IMR-90 (cell line): Measurements from ENCODE around the gene FGFRL1. TPM values are rescaled to one million over a fixed set of nuclear protein-coding genes. Genes with fewer than 3 reads are reported as not detected.

Experiments used
- ATAC-seq: fragments of 200-7000 bp; cut with Tn5 transposase; 2 replicates; pipeline ENCODE4 v1.9.1; 2020; ENCODE audit warnings: low read depth, mild to moderate bottlenecking, moderate library complexity
- BruUV-seq: library from RNA; stranded (reverse); fragments of 400-500 nt; replicated peaks from 2 replicates; lab custom pipeline; 2021; lab: Mats Ljungman, UMichigan
- CTCF ChIA-PET: fragments of 300-600 bp; formaldehyde crosslinking; extraction: SDS; loops from one replicate; lab custom pipeline; 2021; ENCODE audit warnings: antibody characterized with exemption; lab: Yijun Ruan, JAX
- POLR2A ChIA-PET: fragments of 300-600 bp; sonication (Branson Sonifier 250); formaldehyde crosslinking; loops from one replicate; lab custom pipeline; 2022; ENCODE audit warnings: antibody characterized with exemption; ENCODE audit not compliant: unreplicated experiment; lab: Charles Lee
- DNase-seq: peaks from one replicate; pipeline ENCODE4 v3.0.0; 2013
- H2AFZ ChIP-seq: replicated peaks from 2 replicates; pipeline ENCODE3; 2013; ENCODE audit warnings: low read length, mild to moderate bottlenecking; ENCODE audit not compliant: poor library complexity
- H2AK5ac ChIP-seq: 2 replicates; pipeline ENCODE4 v1.6.1; 2013; ENCODE audit warnings: low read depth, low read length, inconsistent platforms
- H2AK9ac ChIP-seq: replicated peaks from 2 replicates; pipeline ENCODE3; 2013; ENCODE audit warnings: mild to moderate bottlenecking, low read depth, low read length, moderate library complexity; ENCODE audit not compliant: poor library complexity
- H2BK120ac ChIP-seq: 2 replicates; pipeline ENCODE4 v1.6.1; 2013; ENCODE audit warnings: low read depth, low read length, inconsistent platforms
- H2BK15ac ChIP-seq: 3 replicates; pipeline ENCODE4 v1.6.1; 2013; ENCODE audit warnings: low read depth, low read length, inconsistent platforms
- H2BK20ac ChIP-seq: 2 replicates; pipeline ENCODE4 v1.6.1; 2013; ENCODE audit warnings: low read depth, mild to moderate bottlenecking, inconsistent platforms, low read length, moderate library complexity
- H2BK5ac ChIP-seq: 2 replicates; pipeline ENCODE4 v1.6.1; 2013; ENCODE audit warnings: mild to moderate bottlenecking, low read depth, low read length, inconsistent platforms; ENCODE audit not compliant: poor library complexity, severe bottlenecking
- H3K14ac ChIP-seq: replicated peaks from 2 replicates; pipeline ENCODE4 v1.6.1; 2013; ENCODE audit warnings: low read depth, low read length, inconsistent platforms
- H3K18ac ChIP-seq: 2 replicates; pipeline ENCODE4 v1.6.1; 2013; ENCODE audit warnings: low read depth, low read length, control low read depth
- H3K23ac ChIP-seq: 2 replicates; pipeline ENCODE4 v1.6.1; 2013; ENCODE audit warnings: low read depth, low read length, inconsistent platforms
- H3K27ac ChIP-seq: 2 replicates; pipeline ENCODE4 v1.5.1; 2013; ENCODE audit warnings: mild to moderate bottlenecking, control low read depth, low read length; ENCODE audit not compliant: insufficient read depth
- H3K27me3 ChIP-seq: 2 replicates; pipeline ENCODE4 v1.6.1; 2013; ENCODE audit warnings: low read length; ENCODE audit not compliant: control insufficient read depth, insufficient read depth
- H3K36me3 ChIP-seq: 2 replicates; pipeline ENCODE4 v1.6.1; 2013; ENCODE audit warnings: low read length, mixed read lengths; ENCODE audit not compliant: control insufficient read depth, insufficient read depth
- H3K4ac ChIP-seq: 2 replicates; pipeline ENCODE4 v1.6.1; 2013; ENCODE audit warnings: low read depth, low read length, inconsistent platforms
- H3K4me1 ChIP-seq: 2 replicates; pipeline ENCODE4 v1.6.1; 2013; ENCODE audit warnings: low read length, mixed read lengths; ENCODE audit not compliant: control insufficient read depth, insufficient read depth
- H3K4me2 ChIP-seq: 2 replicates; pipeline ENCODE4 v1.6.1; 2013; ENCODE audit warnings: low read depth, mild to moderate bottlenecking, control low read depth, low read length, moderate library complexity
- H3K4me3 ChIP-seq: 2 replicates; pipeline ENCODE4 v1.5.1; 2013; ENCODE audit warnings: low read depth, mild to moderate bottlenecking, control low read depth, low read length, moderate library complexity; ENCODE audit not compliant: insufficient read depth
- H3K56ac ChIP-seq: 2 replicates; pipeline ENCODE4 v1.6.1; 2013; ENCODE audit warnings: low read length, inconsistent platforms; ENCODE audit not compliant: insufficient read depth; ENCODE audit errors: extremely low read depth
- H3K79me1 ChIP-seq, 2 experiments: 2 replicates each; pipeline ENCODE4 v1.6.1; 2013; ENCODE audit warnings: low read length in 2 of 2, inconsistent platforms in 1 of 2, low read depth in 1 of 2
- H3K9ac ChIP-seq: 2 replicates; pipeline ENCODE4 v1.6.1; 2013; ENCODE audit warnings: low read depth, low read length, control low read depth
- H3K9me1 ChIP-seq: 2 replicates; pipeline ENCODE4 v1.6.1; 2013; ENCODE audit warnings: low read length, inconsistent platforms; ENCODE audit not compliant: insufficient read depth
- H3K9me3 ChIP-seq: 2 replicates; pipeline ENCODE4 v1.6.1; 2013; ENCODE audit warnings: low read length; ENCODE audit not compliant: control insufficient read depth, insufficient read depth
- H4K20me1 ChIP-seq: 2 replicates; pipeline ENCODE4 v1.6.1; 2013; ENCODE audit warnings: low read length, inconsistent platforms; ENCODE audit not compliant: insufficient read depth
- H4K5ac ChIP-seq: 2 replicates; pipeline ENCODE4 v1.6.1; 2013; ENCODE audit warnings: mild to moderate bottlenecking, low read depth, low read length, control low read depth
- H4K8ac ChIP-seq, 2 experiments: 2 replicates each; pipeline ENCODE4 v1.6.1; 2013; ENCODE audit warnings: low read depth in 2 of 2, low read length in 2 of 2, control low read depth in 1 of 2, inconsistent platforms in 1 of 2
- H4K91ac ChIP-seq: 2 replicates; pipeline ENCODE4 v1.6.1; 2013; ENCODE audit warnings: low read depth, low read length, inconsistent platforms; ENCODE audit not compliant: insufficient read depth
- BHLHE40 ChIP-seq: fragments of 150-350 bp; IDR thresholded peaks from 2 replicates; pipeline ENCODE4 v1.6.1; 2016; ENCODE audit warnings: mild to moderate bottlenecking, low read depth, low read length
- CEBPB ChIP-seq: IDR thresholded peaks from 2 replicates; pipeline ENCODE4 v1.6.1; 2012; ENCODE audit warnings: low read depth, low read length, improper control_type of control experiment
- FOS ChIP-seq: fragments of 150-350 bp; IDR thresholded peaks from 2 replicates; pipeline ENCODE4 v1.6.1; 2016; ENCODE audit warnings: low read depth, low read length
- MAFK ChIP-seq: IDR thresholded peaks from 2 replicates; pipeline ENCODE4 v1.6.1; 2012; ENCODE audit warnings: low read depth, low read length, improper control_type of control experiment
- MAZ ChIP-seq: IDR thresholded peaks from 2 replicates; pipeline ENCODE4 v1.6.1; 2012; ENCODE audit warnings: low read depth, mild to moderate bottlenecking, low read length, improper control_type of control experiment, moderate library complexity, borderline replicate concordance
- MXI1 ChIP-seq: IDR thresholded peaks from 2 replicates; pipeline ENCODE4 v1.6.1; 2012; ENCODE audit warnings: low read depth, mild to moderate bottlenecking, low read length, moderate library complexity, borderline replicate concordance
- NFE2L2 ChIP-seq: fragments of 150-350 bp; IDR thresholded peaks from 2 replicates; pipeline ENCODE4 v1.6.1; 2016; ENCODE audit warnings: low read depth, mild to moderate bottlenecking, low read length
- POLR2A ChIP-seq: IDR thresholded peaks from 2 replicates; pipeline ENCODE4 v1.6.1; 2012; ENCODE audit warnings: mild to moderate bottlenecking, low read depth, low read length
- RAD21 ChIP-seq: IDR thresholded peaks from 2 replicates; pipeline ENCODE4 v1.6.1; 2012; ENCODE audit warnings: low read length, improper control_type of control experiment
- RCOR1 ChIP-seq: IDR thresholded peaks from 2 replicates; pipeline ENCODE4 v1.6.1; 2012; ENCODE audit warnings: mild to moderate bottlenecking, low read length, improper control_type of control experiment; ENCODE audit not compliant: insufficient replicate concordance
- SMC3 ChIP-seq: fragments of 150-350 bp; IDR thresholded peaks from 2 replicates; pipeline ENCODE4 v1.6.1; 2016; ENCODE audit warnings: low read depth, mild to moderate bottlenecking, antibody characterized with exemption, low read length, moderate library complexity
- WGBS, 2 experiments: methylation state at CpG; one replicate each; pipeline versions ENCODE4 v1.1.5 to v1.1.7; 2013; ENCODE audit warnings: missing lambda C conversion rate in 2 of 2; ENCODE audit not compliant: insufficient read length in 1 of 2; ENCODE audit errors: extremely low coverage in 2 of 2; 5-methylcytosine and 5-hydroxymethylcytosine counted together
- dilution Hi-C: fragments of 300-500 bp; cut with HindIII; formaldehyde crosslinking; loops from one replicate; pipeline ENCODE4 v1.14.3; 2018; ENCODE audit warnings: low sequenced_read_pairs; ENCODE audit not compliant: unreplicated experiment
- in situ Hi-C: fragments of 300-500 bp; cut with MboI; formaldehyde crosslinking; loops from 3 replicates; pipeline ENCODE4 v1.14.3; 2019; ENCODE audit warnings: low sequenced_read_pairs, inconsistent platforms, mixed read lengths
- intact Hi-C: fragments of 100-400 bp; cut with micrococcal nuclease; formaldehyde crosslinking; loops from 2 replicates; pipeline ENCODE4 v1.10.0; 2022
- polyA plus RNA-seq, 3 experiments: library from polyadenylated mRNA; depleted of rRNA; stranded (reverse); fragments of >200 nt; gene quantifications; 2 replicates each; pipeline ENCODE4 v1.2.3, GENCODE V29; 2012; ENCODE audit warnings: low replicate concordance in 1 of 3
- total RNA-seq: library from RNA; depleted of rRNA; stranded (reverse); fragments of >200 nt; gene quantifications from 2 replicates; pipeline ENCODE4 v1.2.3, GENCODE V29; 2012
- TF ChIP-seq, protein P1 (sequence below): fragments of 150-350 bp; IDR thresholded peaks from 2 replicates; pipeline ENCODE4 v1.6.1; 2016; ENCODE audit warnings: low read depth, mild to moderate bottlenecking, low read length, moderate library complexity, borderline replicate concordance
- TF ChIP-seq, protein P2 (sequence below): conservative IDR thresholded peaks from 2 replicates; pipeline ENCODE4 v1.5.1; 2012; ENCODE audit warnings: mild to moderate bottlenecking, low read depth, low read length, improper control_type of control experiment

The FGFRL1 gene
- total and polyA plus RNA-seq, 2 of the 4 experiments (the other 2 are of a cell fraction), result 49.3 to 78.8 TPM

DNA sequence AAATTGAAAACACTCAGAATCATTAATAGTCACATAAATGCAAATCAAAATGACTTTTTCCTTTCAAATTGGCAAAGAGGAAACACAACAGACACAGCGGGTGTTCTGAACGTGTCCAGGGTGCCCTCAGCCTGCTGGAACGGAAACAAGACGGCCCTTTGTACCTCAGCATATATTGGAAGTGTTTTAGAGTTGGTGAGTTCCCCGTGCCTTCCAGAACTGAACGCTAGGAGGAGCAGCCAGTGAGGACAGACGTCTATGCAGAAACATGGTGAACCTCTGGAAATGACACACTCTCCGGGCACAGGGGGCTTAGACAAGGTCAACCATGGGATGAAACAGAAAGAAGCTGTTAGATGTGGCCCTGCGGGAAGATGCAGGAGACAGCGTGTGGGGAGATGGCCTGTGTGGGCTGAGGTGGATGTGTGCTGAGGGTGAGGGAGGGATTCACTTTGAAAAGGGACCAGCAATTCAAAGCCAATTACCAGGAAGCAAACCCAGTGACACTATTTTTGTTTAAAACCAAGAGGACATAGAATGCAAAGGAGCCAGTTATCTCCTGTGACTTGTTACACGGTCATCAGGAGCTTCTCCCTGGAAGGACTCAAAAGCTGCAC lies 61.5 kb downstream of the FGFRL1 start:
- Histone ChIP-seq H3K27ac (no peak overlapping the region), H3K4me1 (no peaks in the 10 kb centered on the region), H3K36me3 (no peaks in the 10 kb centered on the region), H3K18ac (no peak overlapping the region), H4K8ac (no peak overlapping the region), H4K91ac (no peak overlapping the region), H3K9ac (no peak overlapping the region), H3K4ac (no peak overlapping the region), H2AK5ac (no peak overlapping the region), H2BK5ac (no peak overlapping the region), H2BK20ac (no peak overlapping the region), H3K9me1 (no peaks in the 10 kb centered on the region), H3K23ac (no peak overlapping the region), H3K56ac (no peak overlapping the region), H3K9me3 (peaks cover 3% of the 10 kb centered on the region), H3K4me2 (no peak overlapping the region), H3K4me3 (no peak overlapping the region), H2BK15ac (no peak overlapping the region), H4K5ac (no peak overlapping the region), H3K79me1 (no peaks in the 10 kb centered on the region), H2BK120ac (no peak overlapping the region), H2AFZ (peak overlapping the region; percentile 70), H4K20me1 (no peaks in the 10 kb centered on the region), H3K14ac (no peak overlapping the region), H3K27me3 (peaks cover 32% of the 10 kb centered on the region), H2AK9ac (no peak overlapping the region)
- TF ChIP-seq MAFK (no peak), MXI1 (no peak), POLR2A (no peak), SMC3 (peak; percentile 60), CEBPB (no peak), NFE2L2 (no peak), RCOR1 (no peak), FOS (no peak), MAZ (no peak), RAD21 (peak; percentile 62), BHLHE40 (no peak)
- TF ChIP-seq, protein P1, sequence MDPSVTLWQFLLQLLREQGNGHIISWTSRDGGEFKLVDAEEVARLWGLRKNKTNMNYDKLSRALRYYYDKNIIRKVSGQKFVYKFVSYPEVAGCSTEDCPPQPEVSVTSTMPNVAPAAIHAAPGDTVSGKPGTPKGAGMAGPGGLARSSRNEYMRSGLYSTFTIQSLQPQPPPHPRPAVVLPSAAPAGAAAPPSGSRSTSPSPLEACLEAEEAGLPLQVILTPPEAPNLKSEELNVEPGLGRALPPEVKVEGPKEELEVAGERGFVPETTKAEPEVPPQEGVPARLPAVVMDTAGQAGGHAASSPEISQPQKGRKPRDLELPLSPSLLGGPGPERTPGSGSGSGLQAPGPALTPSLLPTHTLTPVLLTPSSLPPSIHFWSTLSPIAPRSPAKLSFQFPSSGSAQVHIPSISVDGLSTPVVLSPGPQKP, result no peak
- TF ChIP-seq, protein P2, sequence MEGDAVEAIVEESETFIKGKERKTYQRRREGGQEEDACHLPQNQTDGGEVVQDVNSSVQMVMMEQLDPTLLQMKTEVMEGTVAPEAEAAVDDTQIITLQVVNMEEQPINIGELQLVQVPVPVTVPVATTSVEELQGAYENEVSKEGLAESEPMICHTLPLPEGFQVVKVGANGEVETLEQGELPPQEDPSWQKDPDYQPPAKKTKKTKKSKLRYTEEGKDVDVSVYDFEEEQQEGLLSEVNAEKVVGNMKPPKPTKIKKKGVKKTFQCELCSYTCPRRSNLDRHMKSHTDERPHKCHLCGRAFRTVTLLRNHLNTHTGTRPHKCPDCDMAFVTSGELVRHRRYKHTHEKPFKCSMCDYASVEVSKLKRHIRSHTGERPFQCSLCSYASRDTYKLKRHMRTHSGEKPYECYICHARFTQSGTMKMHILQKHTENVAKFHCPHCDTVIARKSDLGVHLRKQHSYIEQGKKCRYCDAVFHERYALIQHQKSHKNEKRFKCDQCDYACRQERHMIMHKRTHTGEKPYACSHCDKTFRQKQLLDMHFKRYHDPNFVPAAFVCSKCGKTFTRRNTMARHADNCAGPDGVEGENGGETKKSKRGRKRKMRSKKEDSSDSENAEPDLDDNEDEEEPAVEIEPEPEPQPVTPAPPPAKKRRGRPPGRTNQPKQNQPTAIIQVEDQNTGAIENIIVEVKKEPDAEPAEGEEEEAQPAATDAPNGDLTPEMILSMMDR, result peak; percentile 67
- intact Hi-C loops (loop anchor here (2.0 kb wide), 1 partner anchor 196 kb away; no protein-coding TSS in a partner anchor), in situ Hi-C loops (no loop called here), dilution Hi-C loops (no loop called here)
- ATAC-seq (peak; percentile 96), DNase-seq (peak; percentile 53)
- POLR2A ChIA-PET, result no interaction called here
- 19% methylated on average over 7 of the region's 11 CpGs; no CpG with 5 or more reads in 1 of the 2 experiments for WGBS, 2 experiments
- no TSS peak for BruUV-seq
- CTCF ChIA-PET, result no interaction called here
